Measurements from ENCODE around the gene SOAT1. TPM values are rescaled to one million over a fixed set of nuclear protein-coding genes. Genes with fewer than 3 reads are reported as not detected.
A peak's percentile ranks its signal among the peaks of the same experiment; 100 is the strongest.
"Not testable (repeated sequence)": the region's sequence is repeated elsewhere in the genome, so short reads cannot be mapped to it uniquely, and the experiment has no call there.

The SOAT1 gene
- polyA plus RNA-seq (ENCODE audit: insufficient read length), result 8.6 TPM

DNA sequence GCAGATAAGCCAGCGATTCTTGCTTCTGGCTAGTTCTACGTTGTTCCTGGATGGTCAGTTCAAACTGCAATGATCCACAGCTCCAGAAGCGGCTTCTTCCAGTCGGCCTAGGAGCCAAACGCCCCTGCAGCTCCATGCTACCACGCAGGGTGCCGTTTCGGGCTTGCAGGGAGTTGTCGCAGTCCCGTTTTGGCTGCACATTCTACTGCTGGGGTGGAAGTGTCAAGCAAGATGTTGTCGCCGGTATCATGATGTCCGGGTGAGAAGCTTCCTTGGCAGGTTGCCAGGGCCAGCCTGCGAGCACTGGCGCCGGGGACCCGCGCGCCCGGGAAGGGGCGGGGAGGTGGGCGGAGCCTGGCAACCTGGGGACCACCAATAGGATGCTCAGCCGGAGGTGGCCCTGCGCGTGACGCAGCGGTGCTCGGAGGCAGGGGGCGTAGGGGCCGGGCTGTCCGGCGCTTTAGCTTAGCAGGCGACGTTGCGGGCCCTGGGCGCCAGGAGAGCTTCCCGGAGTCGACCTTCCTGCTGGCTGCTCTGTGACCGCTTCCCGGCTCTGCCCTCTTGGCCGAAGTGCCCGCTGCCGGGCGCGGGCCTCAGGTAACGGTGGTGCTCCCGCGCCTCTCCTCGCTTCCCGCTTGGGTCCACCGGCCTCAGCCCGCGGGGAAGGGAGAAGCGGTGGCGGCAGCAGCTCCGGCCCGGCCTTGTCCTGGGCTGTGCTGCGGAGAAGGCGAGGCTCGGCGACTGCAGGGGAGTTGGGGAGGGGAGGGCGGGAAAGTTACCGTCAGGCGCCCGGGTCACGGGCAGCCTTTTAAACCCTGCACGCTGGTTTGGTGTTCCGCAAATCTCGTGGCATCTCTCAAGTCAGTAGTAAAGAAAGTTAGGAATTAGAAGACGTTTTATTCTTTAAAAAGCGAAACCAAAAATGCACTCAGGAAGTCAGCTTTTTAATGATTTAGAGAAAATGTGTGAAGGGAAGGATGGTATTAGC lies at the start of gene SOAT1:
SOAT1 (plus strand) TSS at position 458 of the 988 bp plus-strand sequence. CDS start 8,888 bp downstream, outside the sequence.
- DNase-seq (ENCODE audit: low read depth), result peak; percentile 76

DNA sequence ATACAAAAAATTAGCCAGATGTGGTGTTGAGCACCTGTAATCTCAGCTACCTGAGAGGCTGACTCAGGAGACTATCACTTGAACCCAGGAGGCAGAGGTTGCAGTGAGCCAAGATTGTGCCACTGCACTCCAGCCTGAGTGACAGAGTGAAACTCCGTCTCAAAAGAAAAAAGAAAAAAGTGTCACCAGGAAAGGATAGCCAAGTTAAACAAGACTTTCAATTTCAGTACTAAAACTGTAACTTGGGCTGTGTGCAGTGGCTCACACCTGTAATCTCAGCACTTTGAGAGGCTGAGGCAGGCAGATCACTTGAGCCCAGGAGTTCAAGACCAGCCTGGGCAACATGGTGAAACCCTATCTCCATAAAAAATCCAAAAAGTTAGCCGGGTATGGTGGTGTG lies 48.2 kb upstream of the SOAT1 start:
- DNase-seq (ENCODE audit: low read depth), result not testable (repeated sequence)

DNA sequence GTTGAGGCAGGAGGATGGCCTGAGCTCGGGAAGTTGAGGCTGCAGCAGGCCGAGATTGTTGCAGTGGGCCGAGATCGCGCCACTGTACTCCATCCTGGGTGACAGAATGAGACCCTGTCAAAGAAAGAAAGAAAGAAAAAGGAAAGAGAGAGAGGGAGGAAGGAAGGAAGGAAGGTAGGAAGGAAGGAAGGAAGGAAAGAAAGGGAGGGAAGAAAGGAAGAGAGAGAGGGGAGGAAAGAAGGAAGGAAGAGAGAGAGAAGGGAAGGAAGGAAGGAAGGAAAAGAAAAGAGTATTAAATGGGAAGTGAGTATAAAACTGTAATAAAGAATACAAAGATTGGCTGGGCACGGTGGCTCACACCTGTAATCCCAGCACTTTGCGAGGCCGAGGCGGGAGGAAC lies 45.7 kb upstream of the SOAT1 start:
- DNase-seq (ENCODE audit: low read depth), result no peak

DNA sequence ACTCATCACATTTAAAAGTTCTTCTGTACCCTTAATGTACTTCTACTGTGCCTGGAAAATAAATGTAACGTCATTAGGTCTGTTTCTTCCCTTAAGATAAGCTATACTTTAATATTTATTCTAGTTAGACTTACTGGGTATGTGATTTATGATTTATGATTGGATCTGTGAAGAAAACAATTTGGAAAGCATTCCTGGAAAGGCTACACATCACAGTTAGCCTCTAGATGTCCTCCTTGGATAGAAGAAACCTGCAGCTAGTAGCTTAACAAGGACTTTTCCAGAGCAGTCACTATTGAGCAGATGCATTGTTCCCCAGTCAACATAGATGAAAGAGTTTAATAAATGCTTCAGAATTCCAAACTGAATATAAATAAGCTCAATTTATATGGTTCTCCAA lies 41.9 kb upstream of the SOAT1 start:
- no peak for DNase-seq (ENCODE audit: low read depth)

DNA sequence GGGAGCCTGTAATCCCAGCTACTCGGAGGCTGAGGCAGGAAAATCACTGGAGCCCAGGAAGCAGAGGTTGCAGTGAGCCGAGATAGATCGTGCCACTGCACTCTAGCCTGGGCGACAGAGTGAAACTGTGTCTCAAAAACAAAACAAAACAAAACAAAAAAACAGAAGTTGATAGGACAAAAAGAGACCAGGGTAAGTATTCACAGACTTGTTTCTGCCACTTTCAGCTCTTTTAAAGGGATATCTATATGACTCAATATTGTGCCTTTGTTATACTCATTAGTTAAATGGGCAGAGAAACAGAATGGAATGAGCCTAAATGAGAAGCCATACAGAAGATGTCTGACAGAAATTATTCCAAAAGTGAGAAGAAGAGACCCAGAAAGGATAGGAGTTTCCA lies 41.0 kb upstream of the SOAT1 start:
- no peak for DNase-seq (ENCODE audit: low read depth)

DNA sequence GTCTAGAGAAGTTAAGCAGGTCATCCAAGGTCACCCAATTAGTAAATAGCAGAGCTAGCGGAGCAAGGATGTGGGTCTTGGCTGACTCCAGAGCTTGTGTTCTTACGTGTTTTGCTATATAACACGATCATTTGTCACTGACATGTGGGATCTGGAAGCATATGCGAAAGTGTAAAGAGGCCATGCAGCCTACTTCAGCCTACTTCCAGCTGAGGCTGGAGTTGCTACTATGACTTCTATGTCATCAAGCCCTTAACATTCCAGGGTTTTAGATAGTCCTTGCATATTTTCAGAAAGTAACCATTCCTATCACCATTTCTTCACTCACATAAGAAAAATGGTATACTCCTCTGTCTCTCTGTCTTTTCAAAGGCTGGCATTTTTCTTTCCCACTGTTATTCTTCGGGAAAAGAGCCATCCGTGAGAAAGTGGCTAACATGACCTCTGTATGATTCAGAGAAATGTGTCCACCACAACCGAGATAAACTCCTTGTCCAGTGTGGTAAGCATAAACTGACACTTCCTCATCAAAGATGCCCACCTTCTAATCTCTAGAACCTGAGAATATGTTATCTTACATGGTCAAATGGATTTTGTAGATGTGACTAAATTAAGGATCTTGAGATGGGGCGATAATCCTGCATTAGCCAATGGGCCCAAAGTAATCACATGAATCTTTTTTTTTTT lies 40.2 kb upstream of the SOAT1 start:
- no peak for DNase-seq (ENCODE audit: low read depth)

DNA sequence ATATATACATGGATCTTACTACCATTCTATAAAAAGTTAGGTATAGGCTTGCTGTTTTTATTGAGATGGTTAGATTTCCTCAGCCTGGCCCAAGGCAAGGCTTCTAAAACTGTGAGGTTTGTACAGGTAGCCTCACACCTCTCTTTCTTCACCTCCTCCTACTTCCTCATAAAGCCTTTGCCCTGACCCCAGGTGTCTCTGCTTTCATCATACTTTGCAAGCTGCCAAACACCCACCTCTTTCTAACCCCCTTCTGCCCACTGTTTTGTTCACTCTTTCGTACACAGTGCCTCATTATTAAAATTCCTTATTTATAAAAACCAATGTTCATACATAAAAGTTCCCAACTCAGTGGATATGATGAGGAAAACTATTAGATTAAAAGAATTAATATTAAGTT lies 31.4 kb upstream of the SOAT1 start:
- DNase-seq (ENCODE audit: low read depth), result no peak

DNA sequence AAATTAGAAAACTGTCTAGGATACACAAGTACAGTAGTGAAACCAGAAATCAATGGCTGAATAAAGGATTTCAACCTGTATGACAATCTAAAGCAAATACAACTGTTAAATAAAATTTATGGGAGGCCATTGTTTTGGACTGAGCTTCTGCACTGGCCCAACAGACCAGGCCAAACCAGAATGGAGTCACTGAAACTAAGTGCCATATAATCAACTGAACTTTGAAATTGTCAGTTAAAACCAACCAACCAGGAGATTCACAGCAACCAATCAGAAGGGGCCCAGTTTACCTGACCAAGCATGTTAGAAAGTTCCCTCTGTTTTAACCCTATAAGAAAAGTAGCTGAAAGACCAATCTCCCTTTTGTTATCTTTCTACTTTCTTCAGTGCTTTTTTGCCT lies 30.5 kb upstream of the SOAT1 start:
- no peak for DNase-seq (ENCODE audit: low read depth)

DNA sequence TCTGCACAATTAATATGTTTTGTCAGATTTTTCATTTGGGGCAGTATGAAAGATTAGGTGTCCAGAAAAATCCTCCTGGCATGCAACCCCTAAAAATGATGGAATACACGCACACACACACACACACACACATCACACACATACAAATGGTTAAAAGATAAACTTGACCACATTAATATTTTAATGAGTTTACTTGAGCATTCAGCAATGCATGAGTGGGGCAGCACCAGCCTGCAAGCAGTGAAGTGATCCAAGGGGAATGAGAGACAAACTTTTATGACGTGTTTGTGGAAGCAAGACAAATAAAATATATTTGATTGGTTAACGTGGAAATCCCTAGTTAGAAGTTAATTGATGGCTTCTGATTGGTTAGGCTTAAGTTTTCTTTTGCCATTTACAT lies 29.1 kb upstream of the SOAT1 start:
- no peak for DNase-seq (ENCODE audit: low read depth)

DNA sequence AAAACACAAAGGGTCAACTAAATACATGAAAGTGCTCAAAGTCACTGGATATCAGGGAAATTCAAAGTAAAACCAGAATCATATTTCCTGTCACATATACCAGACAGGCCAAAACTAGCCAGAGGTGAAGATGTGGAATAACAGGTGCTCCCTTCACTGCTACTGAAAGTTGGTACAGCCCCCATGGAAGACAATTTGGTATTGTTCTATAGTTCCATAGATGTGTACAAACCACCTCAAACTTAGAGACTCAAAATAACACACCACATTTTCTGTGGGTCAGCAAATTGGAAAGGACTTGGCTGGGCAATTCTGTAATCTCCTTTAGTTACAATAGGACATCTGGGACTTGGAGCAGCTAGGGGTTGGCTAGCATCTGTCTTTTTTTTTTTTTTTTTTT lies 24.5 kb upstream of the SOAT1 start:
- no peak for DNase-seq (ENCODE audit: low read depth)

DNA sequence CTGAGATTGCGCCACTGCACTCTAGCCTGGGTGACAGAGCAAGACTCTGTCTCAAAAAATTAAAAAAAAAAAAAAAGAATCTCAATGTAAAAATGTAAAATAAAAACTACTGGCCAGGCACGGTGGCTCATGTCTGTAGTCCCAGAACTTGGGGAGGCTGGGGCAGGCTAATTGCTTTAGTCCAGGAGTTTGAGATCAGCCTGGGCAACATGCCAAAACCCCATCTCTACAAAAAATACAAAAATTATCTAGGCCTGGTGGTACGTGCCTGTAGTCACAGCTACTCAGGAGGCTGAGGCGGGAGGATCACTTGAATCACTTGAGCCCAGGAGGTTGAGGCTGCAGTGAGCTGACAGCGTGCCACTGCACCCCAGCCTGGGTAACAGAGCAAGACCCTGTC lies 19.2 kb upstream of the SOAT1 start:
- not testable (repeated sequence) for DNase-seq (ENCODE audit: low read depth)

DNA sequence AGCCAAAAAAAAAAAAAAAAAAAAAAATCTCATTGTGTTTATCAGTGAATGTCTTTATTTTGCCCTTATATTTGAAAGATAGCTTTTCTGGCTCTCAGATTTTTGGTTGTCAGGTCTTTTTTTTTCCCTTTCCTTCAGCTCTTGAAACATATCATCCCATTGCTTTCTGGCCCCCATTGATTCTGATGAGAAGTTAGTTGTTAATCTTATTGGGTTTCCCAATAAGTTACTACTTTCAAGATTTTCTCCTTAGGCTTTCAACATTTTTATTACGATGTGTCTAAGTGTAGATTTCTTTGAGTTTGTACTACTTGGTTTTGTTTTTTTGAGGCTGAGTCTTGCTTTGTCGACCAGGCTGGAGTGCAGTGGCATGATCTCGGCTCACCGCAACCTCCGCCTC lies 14.7 kb upstream of the SOAT1 start:
- DNase-seq (ENCODE audit: low read depth), result no peak

DNA sequence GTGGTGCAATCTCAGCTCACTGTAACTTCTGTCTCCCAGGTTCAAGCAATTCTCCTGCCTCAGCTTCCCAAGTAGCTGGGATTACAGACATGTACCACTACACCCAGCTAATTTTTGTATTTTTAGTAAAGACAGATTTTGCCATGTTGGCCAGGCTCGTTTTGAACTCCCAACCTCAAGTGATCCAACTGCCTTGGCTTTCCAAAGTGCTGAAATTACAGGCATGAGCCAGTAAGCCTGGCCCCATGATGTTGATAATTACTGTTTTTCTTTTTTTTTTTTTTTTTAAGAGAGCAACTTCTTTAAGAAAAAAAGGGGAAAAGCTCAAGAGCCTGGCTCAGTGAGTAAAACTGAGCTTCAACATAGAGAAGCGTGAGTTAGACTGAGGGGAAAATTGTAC lies 9.6 kb upstream of the SOAT1 start:
- no peak for DNase-seq (ENCODE audit: low read depth)

DNA sequence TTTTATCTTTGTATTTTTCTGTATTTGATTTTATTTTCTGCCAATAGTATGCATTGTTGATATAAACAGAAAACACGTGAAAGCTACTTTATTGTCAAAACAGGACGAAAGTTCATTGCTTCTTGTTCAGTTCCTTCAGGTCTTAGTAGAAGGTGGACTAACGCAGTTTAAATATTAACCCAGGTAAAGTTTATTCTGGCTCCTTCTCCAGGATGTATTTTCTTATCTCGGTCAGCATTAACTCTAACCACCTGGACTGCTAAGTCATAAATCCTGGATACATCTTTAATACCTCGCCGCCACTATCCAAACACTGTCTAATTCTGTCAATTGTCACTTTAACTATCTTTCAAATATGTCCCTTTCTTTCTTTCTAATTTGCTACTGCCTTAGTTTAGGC lies 5.7 kb upstream of the SOAT1 start:
- DNase-seq (ENCODE audit: low read depth), result no peak

DNA sequence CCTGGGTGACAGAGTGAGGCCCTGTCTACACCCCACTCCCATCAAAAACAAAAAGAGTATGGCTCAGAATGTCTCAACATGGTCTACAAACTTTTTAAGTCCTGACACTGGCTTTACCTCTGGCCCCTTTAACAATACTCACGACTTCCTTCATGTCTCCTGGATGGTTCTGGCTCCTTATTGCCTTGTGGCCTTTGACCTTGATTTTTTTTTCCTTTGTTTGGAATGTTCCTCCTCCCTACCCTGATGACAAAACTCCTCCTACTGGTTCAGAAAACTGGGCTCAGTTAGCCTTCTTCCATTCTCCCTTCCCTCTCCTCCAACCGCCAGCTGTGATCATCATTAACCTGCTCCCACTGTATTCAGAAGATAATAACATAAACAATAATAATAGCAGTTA lies 4.6 kb upstream of the SOAT1 start:
- no peak for DNase-seq (ENCODE audit: low read depth)

DNA sequence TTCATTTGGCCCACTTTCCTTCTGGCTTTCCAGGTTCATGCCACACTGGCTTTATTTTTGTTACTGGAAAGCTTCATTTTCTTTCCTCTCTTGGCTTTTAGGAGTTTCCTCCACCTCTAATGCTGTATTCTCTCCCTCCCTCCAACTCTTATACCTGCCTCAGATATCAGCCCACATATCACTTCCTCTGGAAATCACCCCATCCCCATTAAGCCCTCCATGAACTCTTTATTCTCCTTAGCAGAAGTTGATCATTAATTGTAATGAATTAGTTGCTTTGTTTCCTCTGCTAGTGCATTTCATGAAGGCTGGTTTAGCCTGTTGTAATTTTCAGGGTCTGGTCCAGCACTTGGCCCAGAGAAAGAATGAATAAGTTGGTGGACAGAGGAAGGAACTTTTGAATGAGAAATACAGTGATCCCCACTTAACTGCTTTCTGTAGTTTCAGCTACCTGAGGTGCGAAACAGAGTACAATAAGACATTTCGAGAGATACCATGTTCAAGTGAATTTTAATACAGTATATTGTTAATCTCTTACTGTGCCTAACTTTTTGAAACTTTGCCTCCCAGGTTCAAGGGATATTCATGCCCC lies 1.7 kb downstream of the SOAT1 start:
- no peak for DNase-seq (ENCODE audit: low read depth)

DNA sequence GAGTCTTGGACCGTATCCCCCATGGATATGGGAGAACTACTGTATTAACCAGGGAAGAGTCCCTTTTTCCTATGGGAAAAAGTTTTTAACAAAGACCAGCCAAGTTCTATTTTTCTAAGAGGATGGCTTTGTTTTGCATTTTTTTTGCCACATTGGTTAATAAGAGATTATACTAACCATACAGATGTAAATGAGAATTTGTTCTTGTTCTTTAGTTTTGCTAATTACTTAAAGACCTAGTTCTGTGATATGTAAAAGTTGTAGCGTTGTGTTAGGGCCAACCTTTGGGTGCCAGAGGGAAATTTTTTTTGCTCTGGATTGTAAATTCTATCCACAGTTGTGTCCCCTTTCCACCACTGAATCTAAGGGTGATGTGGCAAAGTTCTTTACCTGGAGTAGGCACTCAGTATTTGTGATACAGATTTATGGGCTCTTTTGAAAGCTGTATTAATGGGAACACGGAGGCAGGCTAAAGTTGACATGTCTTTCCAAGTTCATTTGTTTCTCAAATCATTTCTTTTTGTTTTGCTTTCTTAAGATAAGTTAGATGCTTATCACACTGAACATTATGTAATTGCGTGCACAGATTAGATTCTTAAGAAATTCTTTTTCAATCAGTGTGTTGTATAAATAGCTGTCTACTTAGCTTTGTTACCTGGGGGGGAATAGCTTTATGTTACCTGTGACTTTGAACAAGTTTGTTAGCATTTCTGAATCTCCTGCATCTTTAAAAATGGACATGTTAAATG lies 2.9 kb downstream of the SOAT1 start:
- no peak for DNase-seq (ENCODE audit: low read depth)

DNA sequence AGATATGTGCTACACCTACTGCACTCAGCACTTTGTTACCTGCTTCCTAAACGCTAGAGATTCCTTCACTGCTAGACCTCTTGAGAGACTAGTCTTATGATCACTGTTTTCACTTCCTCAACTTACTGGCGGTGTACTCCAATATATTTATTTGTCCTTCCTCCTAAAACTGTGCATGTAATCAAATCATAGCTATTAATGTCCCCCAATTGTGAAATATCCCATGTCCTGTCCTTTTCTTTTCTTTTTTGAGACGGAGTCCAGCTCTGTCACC lies 3.4 kb downstream of the SOAT1 start:
- DNase-seq (ENCODE audit: low read depth), result no peak

DNA sequence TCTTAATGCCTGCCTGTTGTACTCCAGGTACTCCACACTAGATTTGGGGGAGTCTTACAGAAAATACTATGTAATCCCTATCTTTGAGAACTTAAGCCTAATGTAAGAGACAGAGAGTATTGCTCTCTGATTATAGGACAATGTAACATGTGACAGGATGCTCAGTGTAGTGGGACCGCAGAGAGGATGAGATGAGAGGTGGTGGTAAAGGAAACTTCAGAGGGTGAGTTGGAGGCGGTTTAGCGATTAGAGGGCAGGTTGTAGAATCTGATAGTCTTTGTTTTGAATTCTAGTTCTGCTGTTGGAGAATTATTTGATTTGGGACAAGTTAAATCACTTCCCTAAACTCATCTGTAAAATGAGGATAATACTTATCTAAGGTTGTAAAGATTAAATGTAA lies 5.4 kb downstream of the SOAT1 start:
- no peak for DNase-seq (ENCODE audit: low read depth)

DNA sequence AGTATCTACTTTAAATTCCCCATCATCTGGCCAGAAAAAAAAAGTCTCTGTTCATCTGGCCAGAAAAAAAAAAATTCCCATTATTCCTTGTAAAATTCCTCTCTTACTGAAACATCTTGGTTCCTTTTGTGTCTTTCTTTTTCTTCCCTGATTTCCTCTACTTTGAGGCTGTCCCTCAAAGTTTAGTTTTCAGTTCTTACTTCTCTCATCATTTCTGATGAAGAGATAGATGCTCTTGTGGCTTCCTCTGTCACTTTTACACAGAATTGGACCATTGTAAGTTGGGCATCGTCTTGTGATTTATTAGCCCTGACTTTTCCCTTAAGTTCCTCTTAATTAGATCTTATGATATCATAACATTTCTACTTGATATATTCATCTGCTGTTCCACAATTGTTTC lies 6.5 kb downstream of the SOAT1 start:
- no peak for DNase-seq (ENCODE audit: low read depth)

DNA sequence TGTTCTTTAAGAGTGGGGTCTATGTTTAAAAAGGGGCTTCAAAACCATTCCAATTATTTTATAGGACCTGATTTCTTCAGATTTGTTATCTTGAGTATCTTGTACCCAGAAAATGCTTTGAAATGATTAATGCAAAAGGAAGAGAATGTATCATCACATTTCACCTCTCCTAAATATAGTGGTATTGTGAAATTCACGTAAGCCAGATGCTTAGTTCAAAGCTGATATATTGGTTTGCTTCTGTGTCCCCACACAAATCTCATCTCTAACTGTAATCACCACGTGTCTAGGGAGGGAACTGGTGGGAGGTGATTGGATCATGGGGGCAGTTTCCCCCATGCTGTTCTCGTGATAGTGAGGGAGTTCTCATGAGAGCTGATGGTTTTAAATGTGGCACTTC lies 8.5 kb downstream of the SOAT1 start:
- DNase-seq (ENCODE audit: low read depth), result no peak

DNA sequence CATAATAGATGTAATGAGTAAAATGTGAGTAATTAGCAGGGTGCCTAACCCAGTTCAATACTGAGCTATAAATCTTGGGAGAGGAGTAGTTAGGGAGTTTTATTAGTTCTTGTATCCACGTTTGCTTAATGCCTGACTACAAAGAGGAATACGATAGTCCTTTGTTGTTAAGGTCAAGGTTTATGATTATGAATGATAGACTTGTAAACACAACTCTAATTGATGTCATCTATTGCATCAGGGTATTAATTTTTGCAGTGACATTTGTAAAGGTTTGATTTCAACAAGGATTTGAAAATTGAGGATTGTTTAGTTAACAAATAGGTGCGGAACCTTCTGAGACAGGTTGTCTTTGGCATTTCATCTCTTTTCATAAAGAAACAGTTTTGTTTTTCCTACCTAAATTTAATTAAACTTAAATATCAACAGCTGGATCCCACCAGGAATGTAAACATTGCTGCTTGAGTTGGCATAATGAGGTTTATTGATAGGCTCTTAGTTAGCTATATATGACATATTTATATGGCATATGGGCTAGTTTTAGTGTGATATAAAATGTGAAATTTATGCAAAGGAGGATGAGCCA lies 9.7 kb downstream of the SOAT1 start:
- no peak for DNase-seq (ENCODE audit: low read depth)
